D721Med (cell line): ENCODE data around the gene MYO1B.

ENCODE experiments used
- DNase-seq: peaks from one replicate; pipeline ENCODE4 v3.0.0; 2011; ENCODE audit warnings: low spot score; ENCODE audit not compliant: insufficient read length
- FAIRE-seq: peaks from 2 replicates; lab custom pipeline; 2011; peaks lifted over from hg19 to GRCh38; lab: Jason Lieb, UNC
- TF ChIP-seq, protein P1 (sequence below): IDR thresholded peaks from 2 replicates; pipeline ENCODE4 v1.5.1; 2012; ENCODE audit warnings: mild to moderate bottlenecking, control low read depth; ENCODE audit not compliant: insufficient read depth; ENCODE audit errors: missing control alignments

Gene MYO1B

DNA sequence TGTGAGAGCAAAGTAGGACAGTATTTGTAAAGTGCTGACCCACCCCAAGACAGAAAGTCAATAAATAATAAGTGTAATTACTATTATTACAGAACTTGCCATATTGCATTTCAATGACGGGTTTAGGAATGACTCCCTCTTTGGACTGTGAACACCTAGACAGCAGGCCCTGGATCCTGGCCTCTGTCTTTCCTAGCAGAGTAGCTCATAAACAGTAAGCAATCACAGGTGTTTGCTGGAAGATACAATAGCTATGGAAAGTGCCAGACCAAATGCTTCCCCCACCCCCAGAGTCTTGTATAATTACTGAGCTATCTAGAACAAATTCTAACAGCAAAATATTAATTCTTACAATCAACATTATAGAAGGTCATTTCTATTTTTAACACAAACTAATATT is 20.1 kb upstream of the MYO1B start:
- FAIRE-seq: no peak
- TF ChIP-seq, protein P1, sequence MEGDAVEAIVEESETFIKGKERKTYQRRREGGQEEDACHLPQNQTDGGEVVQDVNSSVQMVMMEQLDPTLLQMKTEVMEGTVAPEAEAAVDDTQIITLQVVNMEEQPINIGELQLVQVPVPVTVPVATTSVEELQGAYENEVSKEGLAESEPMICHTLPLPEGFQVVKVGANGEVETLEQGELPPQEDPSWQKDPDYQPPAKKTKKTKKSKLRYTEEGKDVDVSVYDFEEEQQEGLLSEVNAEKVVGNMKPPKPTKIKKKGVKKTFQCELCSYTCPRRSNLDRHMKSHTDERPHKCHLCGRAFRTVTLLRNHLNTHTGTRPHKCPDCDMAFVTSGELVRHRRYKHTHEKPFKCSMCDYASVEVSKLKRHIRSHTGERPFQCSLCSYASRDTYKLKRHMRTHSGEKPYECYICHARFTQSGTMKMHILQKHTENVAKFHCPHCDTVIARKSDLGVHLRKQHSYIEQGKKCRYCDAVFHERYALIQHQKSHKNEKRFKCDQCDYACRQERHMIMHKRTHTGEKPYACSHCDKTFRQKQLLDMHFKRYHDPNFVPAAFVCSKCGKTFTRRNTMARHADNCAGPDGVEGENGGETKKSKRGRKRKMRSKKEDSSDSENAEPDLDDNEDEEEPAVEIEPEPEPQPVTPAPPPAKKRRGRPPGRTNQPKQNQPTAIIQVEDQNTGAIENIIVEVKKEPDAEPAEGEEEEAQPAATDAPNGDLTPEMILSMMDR: no peak
- no peak for DNase-seq

DNA sequence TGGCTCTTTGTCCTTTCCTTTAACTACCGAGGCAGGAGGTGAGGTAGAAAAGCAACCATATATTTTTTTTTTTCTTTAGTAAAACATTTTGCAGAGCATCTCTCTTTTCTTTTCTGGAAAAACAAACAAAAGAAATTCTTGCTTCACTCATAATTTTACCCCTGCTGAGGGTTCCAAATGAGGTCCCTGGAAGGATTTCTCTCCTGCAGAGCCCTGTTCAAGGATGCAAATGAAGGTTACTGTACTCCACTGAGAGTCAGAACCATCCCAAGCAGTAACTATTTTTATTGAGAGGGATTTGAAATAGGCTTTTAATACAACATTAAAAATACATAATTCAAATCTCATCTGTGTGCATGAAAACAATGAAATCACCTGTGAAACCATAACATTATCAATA is 19.5 kb upstream of the MYO1B start:
- TF ChIP-seq, protein P1: no peak
- FAIRE-seq: no peak
- no peak for DNase-seq

DNA sequence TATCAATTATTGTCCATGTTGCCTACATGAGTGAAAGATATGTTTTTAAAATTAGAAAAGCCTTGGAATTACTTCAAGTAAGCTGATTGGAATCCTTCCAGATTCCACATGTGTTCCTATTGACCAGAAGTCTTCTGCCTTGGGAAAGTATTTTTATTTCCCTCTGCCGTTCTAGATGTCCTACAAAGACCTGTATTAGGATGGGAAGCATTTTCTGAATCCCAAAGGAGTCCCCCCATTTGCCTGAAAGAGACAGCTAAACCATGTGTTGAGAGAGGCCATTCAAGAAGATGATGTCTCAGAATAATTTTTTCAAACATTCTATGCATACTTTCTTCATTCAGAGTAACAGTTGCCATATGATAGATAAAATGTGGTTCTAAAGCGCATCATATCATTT is 19.0 kb upstream of the MYO1B start:
- FAIRE-seq (no peak), DNase-seq (no peak)
- TF ChIP-seq, protein P1: no peak

DNA sequence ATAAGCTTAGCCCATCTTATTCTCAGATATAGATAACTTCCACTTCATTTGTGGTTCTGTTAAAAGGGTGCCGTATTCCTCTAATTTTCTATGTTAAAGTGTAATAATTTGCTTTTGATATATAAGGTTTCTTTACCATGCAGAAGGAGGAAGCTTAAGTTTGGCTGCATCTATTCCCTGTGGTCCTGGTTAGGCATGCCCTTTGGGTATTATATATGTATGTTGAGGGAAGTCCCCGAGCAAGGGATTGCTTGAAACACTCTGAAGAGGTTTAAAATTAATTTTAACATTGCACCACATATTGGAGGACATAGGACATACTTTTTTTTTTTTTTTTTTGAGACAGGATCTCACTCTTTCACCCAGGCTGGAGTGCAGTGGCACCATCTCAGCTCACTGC is 16.9 kb upstream of the MYO1B start:
- DNase-seq (no peak), FAIRE-seq (no peak)
- TF ChIP-seq, protein P1: no peak

DNA sequence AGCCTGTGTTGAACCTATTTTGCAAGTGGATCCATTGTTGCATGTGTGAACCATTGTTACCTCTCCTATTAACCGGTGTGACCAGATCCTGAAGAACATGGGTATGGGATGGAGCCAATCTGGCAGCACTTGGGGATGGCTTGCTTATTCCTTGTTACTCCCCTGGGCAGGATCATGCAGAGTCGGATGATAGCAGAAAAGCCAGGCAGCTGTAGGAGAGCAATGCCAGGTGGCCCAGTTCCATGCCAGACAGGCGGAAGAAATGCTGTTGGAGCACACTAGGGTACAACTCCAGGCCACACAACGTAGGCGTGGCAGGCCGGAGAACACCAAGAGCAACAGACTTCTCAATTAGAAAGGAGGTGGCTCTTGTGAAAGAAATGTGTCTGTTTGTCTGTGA is 16.3 kb upstream of the MYO1B start:
- no peak for DNase-seq
- TF ChIP-seq, protein P1: no peak
- FAIRE-seq: no peak

DNA sequence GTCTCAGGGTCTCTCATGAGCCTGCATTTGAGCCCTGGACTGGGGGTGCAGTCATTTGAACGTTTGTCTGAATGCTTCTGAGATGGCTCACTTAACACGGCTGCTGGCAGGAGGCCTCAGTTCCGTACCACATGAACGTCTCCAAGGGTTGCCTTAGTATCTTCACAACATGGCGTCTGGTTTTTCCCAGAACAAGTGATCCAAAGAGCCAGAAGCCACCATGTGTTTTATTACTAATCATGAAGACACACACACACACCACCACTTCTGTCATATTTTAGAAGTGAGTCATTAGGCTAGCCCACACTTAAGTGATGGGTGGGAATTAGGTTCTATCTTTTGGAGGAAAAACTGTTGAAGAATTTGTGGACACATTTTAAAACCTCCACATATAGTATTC is 15.0 kb upstream of the MYO1B start:
- DNase-seq (no peak), FAIRE-seq (no peak)
- TF ChIP-seq, protein P1: no peak

DNA sequence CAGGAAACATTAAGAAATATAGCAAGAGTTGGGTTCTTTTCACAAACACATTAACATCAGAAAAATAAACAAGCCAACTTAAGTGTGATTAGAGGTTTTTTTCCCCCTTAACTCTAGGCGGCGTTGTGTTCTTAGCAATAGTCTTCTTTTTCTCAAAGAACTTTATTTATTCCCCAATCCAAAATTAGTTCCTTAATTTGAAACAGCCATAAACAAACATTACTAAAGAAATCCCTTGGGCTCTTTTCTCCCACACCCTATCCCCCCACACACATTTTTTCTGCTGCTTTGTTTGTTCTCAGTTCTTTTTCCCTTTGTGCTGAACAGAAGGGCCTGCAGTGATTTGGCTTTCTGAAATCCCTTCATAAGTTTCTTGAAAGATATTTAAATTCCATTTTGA is 13.2 kb upstream of the MYO1B start:
- DNase-seq (no peak), FAIRE-seq (no peak)
- TF ChIP-seq, protein P1: no peak
